GM18499 (cell line): ENCODE results near the gene ATXN8OS.
"Not testable (repeated sequence)": the region's sequence is repeated elsewhere in the genome, so short reads cannot be mapped to it uniquely, and the experiment has no call there.

ENCODE experiments used
- ATAC-seq: cut with Tn5 transposase; IDR thresholded peaks from one replicate; pipeline ENCODE4 v1.9.1; 2021; ENCODE audit warnings: moderate number of reproducible peaks; ENCODE audit not compliant: insufficient read depth, unreplicated experiment

ATXN8OS gene

GRCh38 chr13:70107498-70108281, at the start of gene ATXN8OS:
Gene ATXN8OS (plus strand): TSS chr13:70107826.
- no peak for ATAC-seq

GRCh38 chr13:70080012-70080411, 27.6 kb upstream of the ATXN8OS start:
- ATAC-seq = no peak

GRCh38 chr13:70087247-70087646, 20.4 kb upstream of the ATXN8OS start:
- no peak for ATAC-seq

- ATAC-seq = no peak
Measured at GRCh38 chr13:70088926-70089325, 18.7 kb upstream of the ATXN8OS start.

- no peak for ATAC-seq
Measured at GRCh38 chr13:70090036-70090723, 17.4 kb upstream of the ATXN8OS start.

GRCh38 chr13:70098669-70099068, 9.0 kb upstream of the ATXN8OS start:
- no peak for ATAC-seq

- no peak for ATAC-seq
Measured at GRCh38 chr13:70104481-70104880, 3.1 kb upstream of the ATXN8OS start.

- ATAC-seq = no peak
Measured at GRCh38 chr13:70107125-70107497, 515 bp upstream of the ATXN8OS start.

GRCh38 chr13:70108356-70109105, 905 bp downstream of the ATXN8OS start, which contains the start of gene KLHL1:
Gene KLHL1 (minus strand): TSS chr13:70108452. CDS start chr13:70107699, 753 bp downstream.
- ATAC-seq = no peak

- no peak for ATAC-seq
Measured at GRCh38 chr13:70117338-70117905, 9.8 kb downstream of the ATXN8OS start.

GRCh38 chr13:70125693-70126092, 18.1 kb downstream of the ATXN8OS start:
- no peak for ATAC-seq

GRCh38 chr13:70128098-70128497, 20.5 kb downstream of the ATXN8OS start:
- no peak for ATAC-seq

- ATAC-seq = not testable (repeated sequence)
Measured at GRCh38 chr13:70142658-70143057, 35.0 kb downstream of the ATXN8OS start.

GRCh38 chr13:70162141-70162540, 54.5 kb downstream of the ATXN8OS start:
- ATAC-seq = no peak

GRCh38 chr13:70170689-70171088, 63.1 kb downstream of the ATXN8OS start:
- ATAC-seq = no peak

GRCh38 chr13:70171151-70171550, 63.5 kb downstream of the ATXN8OS start:
- no peak for ATAC-seq

- no peak for ATAC-seq
Measured at GRCh38 chr13:70172946-70173597, 65.4 kb downstream of the ATXN8OS start.

GRCh38 chr13:70173598-70173959, 66.0 kb downstream of the ATXN8OS start:
- no peak for ATAC-seq

- ATAC-seq = no peak
Measured at GRCh38 chr13:70178346-70178745, 70.7 kb downstream of the ATXN8OS start.
